Measurements from ENCODE around the gene CYBB.

DNA sequence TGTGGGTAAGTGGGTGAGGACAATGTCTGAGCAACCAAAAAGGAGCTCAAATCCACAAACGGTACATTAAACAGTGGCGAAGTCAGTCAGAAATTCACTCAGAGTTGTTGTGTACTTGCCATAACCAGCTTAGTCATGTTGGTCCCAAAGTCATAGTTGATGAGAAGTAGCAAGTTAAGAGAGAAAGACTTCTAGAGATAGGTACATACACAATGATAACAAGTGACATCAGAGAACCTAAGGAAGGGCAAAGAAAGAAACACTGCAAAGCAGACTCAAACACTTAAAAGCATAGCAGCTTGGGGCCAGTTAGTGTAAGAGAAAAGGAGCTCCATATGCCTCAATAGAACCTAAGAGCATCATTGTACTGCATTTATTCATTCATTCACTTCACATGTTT is 37.3 kb downstream of the CYBB start:
- TF ChIP-seq, protein P1, sequence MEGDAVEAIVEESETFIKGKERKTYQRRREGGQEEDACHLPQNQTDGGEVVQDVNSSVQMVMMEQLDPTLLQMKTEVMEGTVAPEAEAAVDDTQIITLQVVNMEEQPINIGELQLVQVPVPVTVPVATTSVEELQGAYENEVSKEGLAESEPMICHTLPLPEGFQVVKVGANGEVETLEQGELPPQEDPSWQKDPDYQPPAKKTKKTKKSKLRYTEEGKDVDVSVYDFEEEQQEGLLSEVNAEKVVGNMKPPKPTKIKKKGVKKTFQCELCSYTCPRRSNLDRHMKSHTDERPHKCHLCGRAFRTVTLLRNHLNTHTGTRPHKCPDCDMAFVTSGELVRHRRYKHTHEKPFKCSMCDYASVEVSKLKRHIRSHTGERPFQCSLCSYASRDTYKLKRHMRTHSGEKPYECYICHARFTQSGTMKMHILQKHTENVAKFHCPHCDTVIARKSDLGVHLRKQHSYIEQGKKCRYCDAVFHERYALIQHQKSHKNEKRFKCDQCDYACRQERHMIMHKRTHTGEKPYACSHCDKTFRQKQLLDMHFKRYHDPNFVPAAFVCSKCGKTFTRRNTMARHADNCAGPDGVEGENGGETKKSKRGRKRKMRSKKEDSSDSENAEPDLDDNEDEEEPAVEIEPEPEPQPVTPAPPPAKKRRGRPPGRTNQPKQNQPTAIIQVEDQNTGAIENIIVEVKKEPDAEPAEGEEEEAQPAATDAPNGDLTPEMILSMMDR (IDR thresholded peaks at IDR 0.05), result no peak
- TF ChIP-seq POLR2A (IDR thresholded peaks at IDR 0.05), result no peak

Data from lower leg skin (tissue), 3 donors.